Suppressor macrophage treated with lipopolysaccharide for 4 hours (primary cell): ENCODE data around the gene TCFL5.

Source experiments
- DNase-seq: peaks from one replicate; pipeline ENCODE4 v3.0.0-alpha.2; 2020

The TCFL5 gene

GRCh38 chr20:62832212-62832922, 29.3 kb downstream of the TCFL5 start:
- DNase-seq = peak; percentile 73

DNA sequence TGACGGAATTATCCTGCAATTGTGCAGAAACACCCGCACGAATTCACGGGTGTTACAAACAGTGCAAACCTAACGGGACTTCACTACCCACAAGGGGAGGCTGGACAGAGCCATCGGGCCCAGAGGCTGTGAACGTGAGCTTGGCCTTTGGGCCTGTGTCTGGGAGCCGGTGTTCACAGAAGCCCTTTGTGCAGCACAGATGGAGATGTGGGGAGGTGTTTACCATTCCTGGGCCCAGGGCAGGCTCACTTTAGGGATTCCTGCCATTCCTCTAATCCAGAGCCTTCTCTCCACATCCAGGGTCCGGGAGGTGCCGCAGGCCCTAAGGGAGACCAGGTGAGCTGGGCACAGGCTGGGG, 29.8 kb downstream of the TCFL5 start:
- DNase-seq = no peak

DNA sequence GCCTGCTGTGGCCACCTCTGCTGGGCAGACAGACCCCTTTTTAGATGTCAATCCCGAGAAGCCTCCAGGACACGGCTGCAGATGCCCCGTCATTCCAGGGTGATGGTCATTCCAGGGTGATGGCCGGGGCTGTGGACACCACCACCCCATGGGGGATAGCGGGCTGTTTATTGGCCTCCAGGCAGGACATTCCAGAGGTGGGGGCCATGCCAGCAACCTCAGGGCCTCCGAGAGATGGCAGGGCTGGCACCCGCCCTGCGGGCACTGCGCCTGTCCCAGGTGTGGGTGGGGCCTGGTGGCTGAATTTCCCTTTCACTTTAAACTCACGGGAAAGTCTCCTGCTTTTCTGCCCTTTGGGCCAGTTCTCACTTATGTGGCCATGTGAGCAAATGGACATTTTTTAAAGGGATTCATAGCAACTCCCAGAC, 30.2 kb downstream of the TCFL5 start:
- no peak for DNase-seq

DNA sequence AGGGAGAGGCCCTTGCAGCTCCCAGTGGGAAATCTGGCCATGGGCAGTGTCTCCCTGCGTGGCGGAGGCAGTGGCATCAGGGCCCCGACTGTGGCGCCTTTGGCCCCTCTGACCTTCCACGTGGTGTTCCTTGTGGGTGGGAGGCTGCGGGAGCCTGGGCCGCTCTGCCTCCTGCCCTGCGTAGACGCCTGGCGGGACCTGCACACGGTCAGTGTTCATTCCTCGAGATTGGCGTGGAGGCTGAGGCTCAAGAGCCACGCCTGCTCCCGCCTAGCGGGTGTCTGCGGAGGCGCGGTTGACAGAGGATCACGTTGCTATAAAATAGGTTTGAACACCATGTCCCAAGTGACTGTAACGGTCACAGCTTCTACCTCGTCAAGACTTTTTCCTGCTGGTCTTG, 30.8 kb downstream of the TCFL5 start:
- DNase-seq = no peak

DNA sequence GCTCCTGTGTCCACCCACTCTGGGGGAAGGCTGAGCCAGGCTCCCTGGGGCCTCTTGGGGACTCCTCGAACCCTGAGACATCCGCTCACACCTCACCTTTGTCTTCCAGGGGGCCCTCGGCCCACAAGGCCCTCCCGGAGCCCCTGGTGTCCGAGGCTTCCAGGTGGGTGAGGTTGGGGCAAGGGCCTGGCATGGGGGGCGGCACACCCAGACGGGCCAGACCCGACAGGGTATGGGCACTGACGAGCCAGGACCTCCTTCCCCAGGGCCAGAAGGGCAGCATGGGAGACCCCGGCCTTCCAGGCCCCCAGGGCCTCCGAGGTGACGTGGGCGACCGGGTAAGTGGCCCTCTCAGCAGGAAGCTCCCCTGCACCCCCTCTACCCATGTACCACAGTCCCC, 31.4 kb downstream of the TCFL5 start:
- DNase-seq = no peak

GRCh38 chr20:62829231-62830230, 32.1 kb downstream of the TCFL5 start:
- DNase-seq = no peak

DNA sequence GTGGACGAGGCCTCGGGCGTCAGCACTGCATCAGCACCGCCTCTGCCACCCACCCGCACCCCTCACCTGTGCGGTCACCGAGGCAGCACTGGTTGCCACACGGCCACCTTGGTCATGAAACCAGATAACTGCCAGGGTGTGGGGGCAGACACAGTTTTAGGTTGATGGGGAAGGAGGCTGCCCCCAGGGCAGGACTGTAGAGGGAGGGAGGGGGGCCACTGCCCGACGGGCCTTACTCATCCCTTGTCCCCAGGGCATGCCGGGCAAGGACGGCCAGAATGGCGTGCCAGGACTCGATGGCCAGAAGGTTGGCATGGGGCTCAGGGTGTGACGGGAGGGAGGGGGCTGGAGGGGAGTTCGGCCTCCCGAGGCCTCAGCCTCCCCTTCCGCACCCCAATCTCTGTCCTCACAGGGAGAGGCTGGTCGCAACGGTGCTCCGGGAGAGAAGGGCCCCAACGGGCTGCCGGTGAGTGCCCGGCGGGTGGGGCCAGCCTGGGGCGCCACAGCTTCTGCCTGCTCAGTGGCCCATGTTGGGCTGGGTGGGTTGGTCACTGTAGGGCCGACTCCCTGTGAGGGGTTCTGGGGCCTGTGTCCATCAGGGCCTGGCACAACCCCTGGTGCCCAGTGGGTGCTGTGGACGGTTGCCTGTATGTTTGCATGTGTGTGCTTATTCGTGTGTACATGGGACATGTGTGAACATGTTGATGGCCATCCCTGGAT, 33.0 kb downstream of the TCFL5 start:
- no peak for DNase-seq

DNA sequence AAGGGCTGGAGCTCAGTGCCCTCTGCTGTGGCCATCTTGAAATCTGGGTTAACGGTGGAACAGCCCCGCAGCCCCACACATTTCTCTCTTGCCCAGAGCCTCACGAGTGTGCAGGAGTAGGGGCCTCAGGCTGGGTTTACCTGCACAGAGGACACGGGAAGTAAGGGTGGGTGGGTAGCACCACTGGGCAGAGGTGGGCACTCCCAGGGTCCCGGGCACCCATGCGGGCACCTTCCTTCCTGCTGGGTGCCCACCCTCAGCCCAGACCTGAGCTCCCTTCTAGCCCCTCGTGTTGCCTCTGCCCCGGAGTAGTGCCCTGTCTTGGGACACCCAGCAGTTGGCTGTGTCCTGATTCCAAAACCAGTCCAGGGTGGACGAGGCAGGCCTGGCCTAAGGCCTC, 33.6 kb downstream of the TCFL5 start:
- no peak for DNase-seq

GRCh38 chr20:62827311-62828038, 34.1 kb downstream of the TCFL5 start:
- DNase-seq = no peak

DNA sequence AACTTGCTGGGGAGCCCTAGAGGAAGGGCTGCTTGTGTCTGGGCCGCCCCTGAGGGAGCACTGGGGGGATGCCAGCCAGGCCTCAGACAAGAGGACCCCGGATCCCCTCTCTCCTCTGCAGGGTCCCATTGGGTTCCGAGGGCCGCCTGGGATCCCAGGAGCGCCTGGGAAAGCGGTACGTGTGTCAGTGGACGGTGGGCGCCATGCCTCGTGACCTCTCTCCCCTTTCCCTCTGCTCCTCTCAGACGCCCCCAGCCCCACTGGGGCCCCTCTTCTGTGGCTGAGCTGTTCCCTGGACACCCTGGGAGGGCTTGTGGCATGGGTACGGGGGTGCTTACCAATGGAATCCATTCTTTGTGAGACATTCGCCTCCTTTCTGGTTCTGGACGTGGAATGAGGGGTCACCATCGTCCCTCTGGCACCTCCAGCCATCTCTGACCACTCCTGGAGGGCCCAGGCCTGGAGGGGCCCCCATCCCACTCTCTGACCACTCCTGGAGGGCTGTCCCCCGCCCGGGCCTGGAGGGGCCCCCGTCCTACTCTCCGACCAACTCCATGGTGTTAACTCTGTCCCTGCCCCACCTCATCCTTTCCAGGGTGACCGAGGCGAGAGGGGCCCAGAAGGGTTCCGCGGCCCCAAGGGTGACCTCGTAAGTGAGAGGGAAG, 34.8 kb downstream of the TCFL5 start:
- DNase-seq = no peak

- DNase-seq = no peak
Measured at GRCh38 chr20:62825986-62826645, 35.5 kb downstream of the TCFL5 start.

DNA sequence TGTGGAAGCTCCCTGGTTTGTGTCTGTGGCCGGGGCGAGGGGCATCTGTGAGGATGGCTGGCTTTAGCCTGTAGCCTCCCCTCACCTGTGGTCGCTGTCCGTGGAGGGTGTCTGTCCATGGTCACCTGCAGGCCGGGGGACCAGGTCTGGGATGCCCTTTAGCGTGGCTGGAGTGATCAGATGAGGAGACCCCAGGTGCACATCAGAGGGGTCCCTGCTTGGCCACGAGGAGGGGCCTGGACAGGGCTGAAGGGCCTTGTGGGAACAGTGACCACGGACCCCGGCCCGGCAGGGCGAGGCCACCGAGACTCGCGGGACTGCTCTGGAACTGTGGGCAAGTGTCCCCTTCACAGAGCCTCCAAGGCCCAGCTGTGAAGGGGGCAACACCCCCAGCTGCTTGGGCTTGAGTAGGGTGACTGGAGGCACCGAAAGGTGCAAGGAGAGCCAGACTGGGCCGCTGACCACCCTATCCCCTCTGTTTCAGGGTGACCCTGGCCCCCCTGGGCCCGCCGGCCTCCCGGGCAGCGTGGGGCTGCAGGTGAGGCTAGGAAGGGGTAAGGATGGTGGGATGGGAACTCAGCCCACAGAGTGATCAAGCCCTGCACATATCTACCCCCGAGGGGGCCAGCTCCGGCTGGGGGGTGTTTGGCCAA, 36.2 kb downstream of the TCFL5 start:
- no peak for DNase-seq

DNA sequence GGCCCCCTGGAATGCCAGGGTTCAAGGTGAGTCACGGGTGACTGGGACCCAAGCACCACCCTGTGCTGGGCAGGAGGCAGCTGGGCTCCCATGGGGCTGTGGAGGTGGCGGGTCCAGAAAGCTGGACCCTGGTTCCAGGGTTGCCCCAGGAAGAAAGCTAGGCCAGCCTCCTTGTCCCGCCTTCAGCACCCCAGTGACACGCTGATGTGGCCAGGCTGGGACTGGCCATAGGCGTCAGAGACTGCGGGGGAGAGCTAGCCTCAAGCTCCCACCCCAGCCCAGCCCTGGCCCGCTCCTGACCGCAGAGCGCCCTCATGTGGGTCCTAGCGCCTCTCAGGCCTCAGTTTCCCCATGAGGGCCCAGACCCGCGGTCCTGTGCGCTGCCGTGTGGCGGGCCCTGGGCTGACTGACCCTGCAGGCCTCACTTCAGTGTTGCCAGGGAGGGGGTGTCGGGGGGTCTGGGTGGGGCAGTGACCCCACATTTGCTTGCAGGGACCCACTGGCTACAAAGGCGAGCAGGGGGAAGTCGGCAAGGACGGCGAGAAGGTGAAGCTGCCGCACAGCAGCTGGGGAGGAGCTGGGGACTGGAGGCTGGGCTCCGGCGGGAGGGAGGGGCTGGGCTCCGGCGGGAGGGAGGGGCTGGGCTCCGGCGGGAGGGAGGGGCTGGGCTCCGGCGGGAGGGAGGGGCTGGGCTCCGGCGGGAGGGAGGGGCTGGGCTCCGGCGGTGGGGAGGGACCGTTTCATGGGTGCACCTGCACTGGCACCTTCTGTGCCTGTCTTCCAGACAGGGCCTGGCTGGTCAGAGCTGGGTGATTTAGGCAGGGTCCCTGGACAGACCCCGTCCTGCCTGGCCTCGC, 36.9 kb downstream of the TCFL5 start:
- peak; percentile 52 for DNase-seq

DNA sequence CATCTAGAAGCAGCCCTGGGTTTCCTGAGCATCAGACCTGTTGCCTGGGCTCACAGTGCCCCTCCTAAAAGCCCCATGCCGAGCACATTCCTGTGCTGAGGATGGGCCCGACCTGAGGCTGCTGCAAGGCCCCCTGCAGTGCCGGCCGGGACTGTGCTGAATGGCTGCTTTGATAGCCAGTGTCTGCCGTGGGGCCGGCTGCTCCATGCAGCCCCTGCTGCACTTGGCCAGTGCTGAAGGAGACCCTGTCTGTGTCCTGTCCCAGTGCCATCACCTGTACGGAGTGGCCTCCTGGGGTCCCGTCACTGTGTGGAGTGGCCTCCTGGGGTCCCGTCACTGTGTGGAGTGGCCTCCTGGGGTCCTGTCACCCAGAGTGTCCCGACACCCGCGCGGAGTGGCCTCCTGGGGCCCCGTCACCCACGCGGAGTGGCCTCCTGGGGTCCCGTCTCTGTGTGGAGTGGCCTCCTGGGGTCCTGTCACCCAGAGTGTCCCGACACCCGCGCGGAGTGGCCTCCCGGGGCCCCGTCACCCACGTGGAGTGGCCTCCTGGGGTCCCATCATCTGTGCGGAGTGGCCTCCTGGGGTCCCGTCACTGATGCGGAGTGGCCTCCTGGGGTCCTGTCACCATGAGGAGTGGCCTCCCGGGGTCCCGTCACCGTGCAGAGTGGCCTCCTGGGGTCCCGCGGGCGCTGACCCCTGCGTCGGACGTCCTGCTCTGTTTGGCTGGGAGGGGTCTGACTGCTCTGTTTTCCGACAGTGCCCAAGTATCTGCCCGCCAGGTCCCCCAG, 37.7 kb downstream of the TCFL5 start:
- no peak for DNase-seq

GRCh38 chr20:62822788-62823651, 38.6 kb downstream of the TCFL5 start:
- DNase-seq = peak; percentile 61

GRCh38 chr20:62822239-62822787, 39.3 kb downstream of the TCFL5 start:
- no peak for DNase-seq

GRCh38 chr20:62821726-62822210, 39.9 kb downstream of the TCFL5 start:
- DNase-seq = no peak
